ENCODE results near the gene MRPL51. TPM values are rescaled to one million over a fixed set of nuclear protein-coding genes. Genes with fewer than 3 reads are reported as not detected.
"Not testable (repeated sequence)": the region's sequence is repeated elsewhere in the genome, so short reads cannot be mapped to it uniquely, and the experiment has no call there.

Gene MRPL51
- total RNA-seq, result 250 and 258 TPM in 2 replicates

DNA sequence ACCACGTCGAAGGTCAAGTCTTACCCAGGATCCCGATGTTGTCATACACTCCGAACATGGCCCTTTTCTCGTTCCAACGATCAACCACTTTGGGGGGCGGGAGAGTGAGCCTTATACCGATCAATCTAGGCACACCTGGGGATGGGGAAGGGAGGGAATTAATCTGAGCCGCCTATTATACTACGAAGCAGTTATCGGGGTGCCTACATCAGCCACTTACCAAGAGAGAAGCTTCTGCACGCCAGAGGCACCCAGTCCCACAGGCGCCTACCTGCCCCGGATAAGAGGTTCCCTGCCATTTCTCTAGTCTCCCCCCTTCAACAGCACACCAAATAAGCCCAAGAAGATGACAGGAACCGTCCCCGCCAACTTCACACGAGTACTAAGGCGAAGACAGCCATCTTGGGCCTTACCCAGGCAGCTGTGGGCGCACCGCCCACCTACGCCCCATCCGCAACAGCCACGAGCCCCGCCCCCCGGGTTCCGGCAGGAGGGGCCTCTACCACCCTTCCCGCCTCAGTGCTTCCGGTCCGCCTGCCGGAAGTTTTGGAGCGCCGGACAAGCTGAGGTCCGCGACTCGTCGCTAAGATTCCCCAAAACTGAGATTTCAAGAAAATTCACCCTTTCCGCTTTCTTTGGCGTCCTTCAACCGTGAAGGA, at the start of gene MRPL51:
TSS of gene MRPL51 (minus strand) at position 425 of the 659 bp plus-strand sequence. CDS start at position 299, 126 bp downstream.
- peaks cover 3% of the 10 kb centered on the region for H3K27me3 Mint-ChIP-seq (ENCODE audit: insufficient read depth)
- no peaks in the 10 kb centered on the region for H3K9me3 Mint-ChIP-seq
- peak; percentile 93 for DNase-seq (ENCODE audit: low spot score)
- peak within 1 kb of the TSS; percentile 97 for H3K27ac Mint-ChIP-seq
- peaks cover 33% of the 10 kb centered on the region for H3K4me1 Mint-ChIP-seq (ENCODE audit: low read depth)
- intact Hi-C loops (cut with micrococcal nuclease), result loop anchor here (1.0 to 10.0 kb wide), 13 partner anchors 23 to 639 kb away; partner anchors contain the start of genes CDCA3, CHD4, CLSTN3 and COPS7A
- H3K4me3 Mint-ChIP-seq, result peak within 1 kb of the TSS; percentile 97
- peaks cover 20% of the 10 kb centered on the region for H3K36me3 Mint-ChIP-seq (ENCODE audit: low read depth)

DNA sequence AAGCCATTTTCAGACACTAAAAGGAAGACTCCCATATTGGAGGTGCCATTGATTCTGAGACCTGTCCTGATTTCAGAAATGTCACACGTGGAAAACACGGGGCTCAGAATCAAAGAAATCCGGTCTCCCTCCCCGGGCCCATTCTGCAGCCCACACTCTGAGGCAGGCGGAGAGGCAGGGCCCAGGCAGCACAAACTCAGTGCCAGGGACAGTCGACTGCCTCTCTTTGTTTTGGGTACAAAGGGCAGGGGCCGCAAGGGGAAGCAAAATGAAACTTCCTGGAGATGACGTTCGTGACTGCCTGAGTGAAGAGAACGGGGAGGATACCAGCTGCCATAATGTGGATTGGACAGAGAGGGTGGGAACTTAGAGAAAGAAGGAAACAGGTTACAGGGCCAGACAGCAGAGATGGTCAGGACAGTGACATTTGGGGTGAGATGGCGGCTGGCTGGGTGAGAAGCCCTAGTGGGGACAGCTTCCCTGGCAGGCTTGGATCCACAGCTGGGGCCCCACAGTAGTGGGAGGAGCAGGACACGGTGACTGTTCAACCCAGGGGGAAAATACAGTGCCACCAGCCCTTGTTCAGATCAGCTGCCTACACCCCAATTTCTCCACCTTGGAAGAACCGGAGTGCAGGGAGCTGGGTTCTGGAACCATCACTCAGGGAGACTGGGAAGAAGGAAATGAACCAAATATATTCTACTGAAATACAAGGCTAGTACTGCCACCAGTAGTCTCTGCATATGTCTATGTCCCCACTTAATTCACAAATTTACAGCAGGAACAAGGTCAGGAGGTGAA, 49.3 kb upstream of the MRPL51 start:
- peak overlapping the region; percentile 17 for H3K4me3 Mint-ChIP-seq
- no peaks in the 10 kb centered on the region for H3K9me3 Mint-ChIP-seq
- H3K27me3 Mint-ChIP-seq (ENCODE audit: insufficient read depth), result no peaks in the 10 kb centered on the region
- H3K27ac Mint-ChIP-seq, result peak overlapping the region; percentile 37
- peaks cover 42% of the 10 kb centered on the region for H3K36me3 Mint-ChIP-seq (ENCODE audit: low read depth)
- peaks cover 49% of the 10 kb centered on the region for H3K4me1 Mint-ChIP-seq (ENCODE audit: low read depth)
- intact Hi-C loops (cut with micrococcal nuclease), result no loop called here
- DNase-seq (ENCODE audit: low spot score), result no peak

DNA sequence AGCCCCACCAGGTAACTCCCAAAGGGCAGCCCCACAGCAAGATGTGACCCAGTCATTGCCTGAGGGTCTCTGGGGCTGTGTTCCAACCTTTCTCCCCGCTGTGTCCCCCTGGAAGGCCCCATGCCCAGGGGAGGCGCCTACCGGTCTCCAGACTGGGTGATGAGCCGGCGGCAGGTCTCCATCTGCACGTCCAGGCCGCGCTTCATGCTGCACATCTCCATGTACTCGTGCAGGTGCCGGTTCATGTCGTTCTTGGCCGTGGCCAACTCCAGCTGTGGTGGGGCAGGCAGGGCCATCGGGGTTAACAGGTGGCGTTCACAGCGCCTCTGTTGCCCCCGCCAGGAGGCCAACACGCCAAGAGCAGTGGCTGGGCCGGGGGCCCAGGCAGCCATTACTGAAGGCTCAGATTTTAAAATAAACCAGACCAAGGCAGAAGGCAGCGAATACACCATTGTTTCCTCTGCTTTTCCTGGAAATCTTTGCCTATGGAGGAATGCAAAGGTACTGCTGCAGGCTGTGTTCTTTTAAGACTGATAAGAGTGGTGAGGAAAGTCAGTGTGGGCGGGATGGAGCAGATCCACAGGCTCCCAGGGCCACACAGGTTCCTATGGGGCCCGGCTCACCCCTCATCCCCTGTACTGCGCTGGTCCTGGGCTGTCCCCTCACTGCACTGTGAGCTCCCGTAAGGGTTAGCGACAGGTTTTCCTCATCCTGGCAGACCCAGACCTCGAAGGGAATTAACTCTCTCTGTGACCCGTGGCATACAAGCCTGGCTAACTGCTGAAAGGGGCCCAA, 48.5 kb upstream of the MRPL51 start:
- intact Hi-C loops (cut with micrococcal nuclease), result no loop called here
- H3K36me3 Mint-ChIP-seq (ENCODE audit: low read depth), result peaks cover 48% of the 10 kb centered on the region

DNA sequence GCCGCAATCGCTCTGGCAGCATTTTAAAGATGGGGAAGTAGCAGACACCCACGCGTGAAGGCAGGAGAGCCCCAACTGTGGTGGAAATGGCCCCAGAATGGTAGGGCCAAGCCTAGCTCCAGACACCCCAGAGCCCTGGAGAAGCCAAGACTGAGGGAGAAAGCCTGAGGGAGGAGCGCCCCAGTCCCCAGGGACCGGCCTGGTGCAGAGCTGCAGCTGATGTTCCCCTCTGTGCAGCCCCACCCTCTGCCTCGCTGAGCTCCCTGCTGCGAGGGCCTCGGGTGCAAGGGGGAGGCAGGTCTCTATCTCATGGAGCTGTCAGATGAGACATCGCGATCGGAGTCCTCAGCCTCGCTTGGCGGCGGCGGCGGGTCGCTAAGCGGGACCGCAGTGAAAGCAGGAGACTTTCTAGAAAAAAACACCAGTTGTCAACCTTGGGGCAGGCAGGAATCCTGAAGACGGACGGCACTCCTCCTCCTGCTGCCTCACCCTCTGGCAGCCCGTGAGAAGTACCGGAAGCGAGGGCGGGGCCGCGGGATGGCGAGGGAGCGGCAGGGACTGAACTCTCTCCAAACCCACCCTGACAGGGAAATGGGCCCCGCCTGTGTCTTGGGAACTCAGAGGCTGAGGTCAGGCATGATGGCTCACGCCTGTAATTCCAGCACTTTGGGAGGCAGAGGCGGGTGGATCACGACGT, 47.3 kb upstream of the MRPL51 start:
- H3K4me1 Mint-ChIP-seq (ENCODE audit: low read depth), result peaks cover 62% of the 10 kb centered on the region
- no peaks in the 10 kb centered on the region for H3K27me3 Mint-ChIP-seq (ENCODE audit: insufficient read depth)
- no peaks in the 10 kb centered on the region for H3K9me3 Mint-ChIP-seq
- intact Hi-C loops (cut with micrococcal nuclease), result no loop called here
- H3K4me3 Mint-ChIP-seq, result peak overlapping the region; percentile 63
- H3K27ac Mint-ChIP-seq, result peak overlapping the region; percentile 91
- peak; percentile 54 for DNase-seq (ENCODE audit: low spot score)
- H3K36me3 Mint-ChIP-seq (ENCODE audit: low read depth), result peaks cover 54% of the 10 kb centered on the region

More for the DNA sequence above, 48.5 kb upstream of the MRPL51 start:
- H3K4me1 Mint-ChIP-seq (ENCODE audit: low read depth), result peaks cover 57% of the 10 kb centered on the region
- DNase-seq (ENCODE audit: low spot score), result no peak
- no peaks in the 10 kb centered on the region for H3K27me3 Mint-ChIP-seq (ENCODE audit: insufficient read depth)
- no peak overlapping the region for H3K4me3 Mint-ChIP-seq
- no peaks in the 10 kb centered on the region for H3K9me3 Mint-ChIP-seq
- H3K27ac Mint-ChIP-seq, result peak overlapping the region; percentile 23

DNA sequence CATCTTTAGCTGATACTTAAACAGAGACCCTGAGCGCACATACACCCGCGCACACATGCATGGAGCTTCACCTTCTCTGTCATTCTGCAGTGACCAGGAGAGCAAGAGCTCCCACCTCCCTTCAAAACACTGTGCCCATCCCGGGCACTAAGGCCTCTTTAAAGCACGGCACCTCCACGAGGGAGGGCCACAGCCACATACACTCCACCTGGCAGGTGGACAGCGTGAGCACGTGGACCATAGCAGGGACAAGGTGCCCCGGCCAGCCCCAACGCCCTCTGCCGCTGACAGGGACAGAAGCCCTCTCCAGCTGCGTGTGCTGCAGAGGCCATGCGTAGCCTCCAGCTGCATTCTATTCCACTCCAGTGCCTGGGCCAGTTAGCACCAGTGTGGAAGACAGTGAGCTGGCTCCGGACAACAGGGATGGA, 46.7 kb upstream of the MRPL51 start:
- intact Hi-C loops (cut with micrococcal nuclease), result loop anchor here (10.0 kb wide), 1 partner anchor 405 kb away; the partner anchor contains the start of genes C12orf57 and RNU7-1
- H3K36me3 Mint-ChIP-seq (ENCODE audit: low read depth), result peaks cover 59% of the 10 kb centered on the region
- no peaks in the 10 kb centered on the region for H3K9me3 Mint-ChIP-seq
- H3K27ac Mint-ChIP-seq, result peak overlapping the region; percentile 91
- H3K4me1 Mint-ChIP-seq (ENCODE audit: low read depth), result peaks cover 62% of the 10 kb centered on the region
- no peaks in the 10 kb centered on the region for H3K27me3 Mint-ChIP-seq (ENCODE audit: insufficient read depth)
- peak overlapping the region; percentile 48 for H3K4me3 Mint-ChIP-seq
- DNase-seq (ENCODE audit: low spot score), result no peak

GRCh38 chr12:6539314-6539682, 46.2 kb upstream of the MRPL51 start:
- H3K9me3 Mint-ChIP-seq, result no peaks in the 10 kb centered on the region
- peaks cover 56% of the 10 kb centered on the region for H3K36me3 Mint-ChIP-seq (ENCODE audit: low read depth)
- H3K4me3 Mint-ChIP-seq, result peak overlapping the region; percentile 48
- H3K27me3 Mint-ChIP-seq (ENCODE audit: insufficient read depth), result no peaks in the 10 kb centered on the region
- intact Hi-C loops (cut with micrococcal nuclease), result loop anchor here (10.0 kb wide), 1 partner anchor 406 kb away; the partner anchor contains the start of genes C12orf57 and RNU7-1
- peaks cover 62% of the 10 kb centered on the region for H3K4me1 Mint-ChIP-seq (ENCODE audit: low read depth)
- peak overlapping the region; percentile 91 for H3K27ac Mint-ChIP-seq
- DNase-seq (ENCODE audit: low spot score), result no peak

DNA sequence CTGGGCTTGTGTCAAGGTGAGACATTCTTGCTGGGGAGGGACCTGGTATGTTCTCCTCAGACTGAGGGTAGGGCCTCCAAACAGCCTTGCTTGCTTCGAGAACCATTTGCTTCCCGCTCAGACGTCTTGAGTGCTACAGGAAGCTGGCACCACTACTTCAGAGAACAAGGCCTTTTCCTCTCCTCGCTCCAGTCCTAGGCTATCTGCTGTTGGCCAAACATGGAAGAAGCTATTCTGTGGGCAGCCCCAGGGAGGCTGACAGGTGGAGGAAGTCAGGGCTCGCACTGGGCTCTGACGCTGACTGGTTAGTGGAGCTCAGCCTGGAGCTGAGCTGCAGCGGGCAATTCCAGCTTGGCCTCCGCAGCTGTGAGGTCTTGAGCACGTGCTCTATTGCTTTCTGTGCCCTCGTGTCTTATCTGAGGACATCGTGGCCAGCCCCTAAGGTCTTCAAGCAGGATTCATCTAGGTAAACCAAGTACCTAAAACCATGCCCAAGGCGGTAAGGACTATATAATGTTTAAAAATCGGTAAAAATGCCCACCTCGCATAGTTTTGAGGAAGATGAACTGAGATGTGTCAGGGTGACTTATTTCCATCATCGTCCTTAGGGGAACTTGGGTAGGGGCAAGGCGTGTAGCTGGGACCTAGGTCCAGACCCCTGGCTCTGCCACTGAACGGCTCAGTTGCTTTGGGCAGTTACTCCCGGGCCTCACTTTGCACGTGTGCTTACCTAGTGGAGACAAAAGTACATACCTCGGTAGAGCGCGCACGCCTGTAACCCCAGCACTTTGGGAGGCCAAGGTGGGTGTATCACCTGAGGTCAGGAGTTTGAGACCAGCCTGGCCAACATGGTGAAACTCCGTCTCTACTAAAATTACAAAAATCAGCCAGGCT, 45.6 kb upstream of the MRPL51 start:
- no peaks in the 10 kb centered on the region for H3K9me3 Mint-ChIP-seq
- peaks cover 58% of the 10 kb centered on the region for H3K36me3 Mint-ChIP-seq (ENCODE audit: low read depth)
- peak overlapping the region; percentile 91 for H3K4me3 Mint-ChIP-seq
- no peak for DNase-seq (ENCODE audit: low spot score)
- peaks cover 62% of the 10 kb centered on the region for H3K4me1 Mint-ChIP-seq (ENCODE audit: low read depth)
- intact Hi-C loops (cut with micrococcal nuclease), result loop anchor here (1.0 to 10.0 kb wide), 2 partner anchors 115 to 406 kb away; partner anchors contain the start of genes C12orf57 and RNU7-1
- H3K27me3 Mint-ChIP-seq (ENCODE audit: insufficient read depth), result no peaks in the 10 kb centered on the region
- peak overlapping the region; percentile 91 for H3K27ac Mint-ChIP-seq

DNA sequence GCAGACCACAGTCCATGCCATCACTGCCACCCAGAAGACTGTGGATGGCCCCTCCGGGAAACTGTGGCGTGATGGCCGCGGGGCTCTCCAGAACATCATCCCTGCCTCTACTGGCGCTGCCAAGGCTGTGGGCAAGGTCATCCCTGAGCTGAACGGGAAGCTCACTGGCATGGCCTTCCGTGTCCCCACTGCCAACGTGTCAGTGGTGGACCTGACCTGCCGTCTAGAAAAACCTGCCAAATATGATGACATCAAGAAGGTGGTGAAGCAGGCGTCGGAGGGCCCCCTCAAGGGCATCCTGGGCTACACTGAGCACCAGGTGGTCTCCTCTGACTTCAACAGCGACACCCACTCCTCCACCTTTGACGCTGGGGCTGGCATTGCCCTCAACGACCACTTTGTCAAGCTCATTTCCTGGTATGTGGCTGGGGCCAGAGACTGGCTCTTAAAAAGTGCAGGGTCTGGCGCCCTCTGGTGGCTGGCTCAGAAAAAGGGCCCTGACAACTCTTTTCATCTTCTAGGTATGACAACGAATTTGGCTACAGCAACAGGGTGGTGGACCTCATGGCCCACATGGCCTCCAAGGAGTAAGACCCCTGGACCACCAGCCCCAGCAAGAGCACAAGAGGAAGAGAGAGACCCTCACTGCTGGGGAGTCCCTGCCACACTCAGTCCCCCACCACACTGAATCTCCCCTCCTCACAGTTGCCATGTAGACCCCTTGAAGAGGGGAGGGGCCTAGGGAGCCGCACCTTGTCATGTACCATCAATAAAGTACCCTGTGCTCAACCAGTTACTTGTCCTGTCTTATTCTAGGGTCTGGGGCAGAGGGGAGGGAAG, 44.7 kb upstream of the MRPL51 start:
- peaks cover 58% of the 10 kb centered on the region for H3K36me3 Mint-ChIP-seq (ENCODE audit: low read depth)
- not testable (repeated sequence) for H3K9me3 Mint-ChIP-seq; H3K27me3 Mint-ChIP-seq (ENCODE audit: insufficient read depth)
- peak overlapping the region; percentile 91 for H3K4me3 Mint-ChIP-seq
- peak overlapping the region; percentile 91 for H3K27ac Mint-ChIP-seq
- intact Hi-C loops (cut with micrococcal nuclease), result loop anchor here (1.0 to 10.0 kb wide), 2 partner anchors 114 to 407 kb away; partner anchors contain the start of genes C12orf57 and RNU7-1
- peaks cover 63% of the 10 kb centered on the region for H3K4me1 Mint-ChIP-seq (ENCODE audit: low read depth)
- peak; percentile 72 for DNase-seq (ENCODE audit: low spot score)

GRCh38 chr12:6536894-6537579, 44.0 kb upstream of the MRPL51 start:
- peaks cover 64% of the 10 kb centered on the region for H3K4me1 Mint-ChIP-seq (ENCODE audit: low read depth)
- DNase-seq (ENCODE audit: low spot score), result no peak

More at GRCh38 chr12:6536894-6537579, 44.0 kb upstream of the MRPL51 start:
- H3K27ac Mint-ChIP-seq, result peak overlapping the region; percentile 40
- H3K9me3 Mint-ChIP-seq, result no peaks in the 10 kb centered on the region
- H3K36me3 Mint-ChIP-seq (ENCODE audit: low read depth), result peaks cover 61% of the 10 kb centered on the region
- H3K4me3 Mint-ChIP-seq, result peak overlapping the region; percentile 91
- intact Hi-C loops (cut with micrococcal nuclease), result loop anchor here (10.0 kb wide), 1 partner anchor 408 kb away; the partner anchor contains the start of genes C12orf57 and RNU7-1
- no peaks in the 10 kb centered on the region for H3K27me3 Mint-ChIP-seq (ENCODE audit: insufficient read depth)

Data from activated T-helper 1 cell treated with anti-CD3 and anti-CD28 coated beads, Interleukin-12 subunit alpha, Interleukin-12 subunit beta, Interleukin-2, Interleukin-4 antibody, amounts not matched to agents 30 ng/mL and 10 ng/mL and 1 ng/mL, durations not matched to agents 14 hours and 24 hours and 36 hours (primary cell).